Activated CD4-positive, alpha-beta memory T cell treated with anti-CD3 and anti-CD28 coated beads, Interleukin-2, amount 10 ng/mL, durations not matched to agents 7 days and 5 days (primary cell): ENCODE results near the gene SUCO. TPM values are rescaled to one million over a fixed set of nuclear protein-coding genes. Genes with fewer than 3 reads are reported as not detected.

Experiments
- CTCF ChIA-PET: fragments of 350-600 bp; sonication (Branson Sonifier 250); formaldehyde crosslinking; loops from one replicate; lab custom pipeline; 2021; ENCODE audit warnings: antibody characterized with exemption, inconsistent platforms; lab: Charles Lee
- POLR2A ChIA-PET: fragments of 350-600 bp; sonication (Branson Sonifier 250); formaldehyde crosslinking; loops from one replicate; lab custom pipeline; 2021; ENCODE audit warnings: antibody characterized with exemption; lab: Charles Lee
- DNase-seq: peaks from one replicate; pipeline ENCODE4 v3.0.0-alpha.2; 2020
- H3K27ac Mint-ChIP-seq: one replicate; pipeline ENCODE4 v1.8.0; 2021; ENCODE audit warnings: mild to moderate bottlenecking, mixed read lengths
- H3K27me3 Mint-ChIP-seq: one replicate; pipeline ENCODE4 v1.8.0; 2021; ENCODE audit warnings: mixed read lengths
- H3K36me3 Mint-ChIP-seq: one replicate; pipeline ENCODE4 v1.8.0; 2021; ENCODE audit warnings: low read depth, mixed read lengths
- H3K4me1 Mint-ChIP-seq: one replicate; pipeline ENCODE4 v1.8.0; 2021; ENCODE audit warnings: mixed read lengths
- H3K4me3 Mint-ChIP-seq: one replicate; pipeline ENCODE4 v1.8.0; 2021; ENCODE audit warnings: mild to moderate bottlenecking, mixed read lengths
- H3K9me3 Mint-ChIP-seq: one replicate; pipeline ENCODE4 v1.8.0; 2021; ENCODE audit warnings: mixed read lengths
- total RNA-seq, 2 experiments: library from RNA; stranded (reverse); gene quantifications; one replicate each; pipeline ENCODE4 v1.2.3, GENCODE V29; 2021

The SUCO gene
- total RNA-seq, 2 experiments from 2014 or later = 27.3 to 30.8 TPM

DNA sequence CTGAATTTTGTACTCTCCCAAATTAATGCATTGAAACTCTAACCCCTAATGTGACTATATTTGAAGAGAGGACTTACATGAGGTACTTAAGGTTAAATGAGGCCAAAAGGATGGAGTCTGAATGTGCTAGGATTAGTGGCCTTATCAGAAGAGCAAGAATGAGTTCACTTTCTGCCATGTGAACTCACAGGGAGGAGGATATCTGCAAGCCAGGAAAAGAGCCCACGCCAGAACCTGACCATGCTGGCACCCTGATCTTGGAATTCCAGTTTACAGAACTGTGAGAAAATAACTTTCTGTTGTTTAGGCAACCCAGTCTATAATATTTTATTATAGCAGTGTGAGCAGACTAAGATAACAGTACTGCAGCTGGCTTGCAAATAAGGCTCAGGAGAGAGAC lies 113.7 kb downstream of the SUCO start:
- DNase-seq = no peak
- no peak overlapping the region for H3K27ac Mint-ChIP-seq
- peaks cover 56% of the 10 kb centered on the region for H3K27me3 Mint-ChIP-seq
- peaks cover 50% of the 10 kb centered on the region for H3K4me1 Mint-ChIP-seq
- ChIA-PET POLR2A (no interaction called here), CTCF (no interaction called here)
- H3K4me3 Mint-ChIP-seq = no peak overlapping the region
- H3K36me3 Mint-ChIP-seq = no peaks in the 10 kb centered on the region
- H3K9me3 Mint-ChIP-seq = no peaks in the 10 kb centered on the region

- CTCF ChIA-PET = no interaction called here
- DNase-seq = no peak
- no peaks in the 10 kb centered on the region for H3K9me3 Mint-ChIP-seq
- H3K4me1 Mint-ChIP-seq = peaks cover 49% of the 10 kb centered on the region
- no peak overlapping the region for H3K4me3 Mint-ChIP-seq
- H3K27me3 Mint-ChIP-seq = peaks cover 53% of the 10 kb centered on the region
- no peak overlapping the region for H3K27ac Mint-ChIP-seq
- POLR2A ChIA-PET = no interaction called here
- no peaks in the 10 kb centered on the region for H3K36me3 Mint-ChIP-seq
Measured at GRCh38 chr1:172647110-172647564, 114.2 kb downstream of the SUCO start.

- no peak overlapping the region for H3K4me3 Mint-ChIP-seq
- peaks cover 40% of the 10 kb centered on the region for H3K4me1 Mint-ChIP-seq
- CTCF ChIA-PET = no interaction called here
- peaks cover 54% of the 10 kb centered on the region for H3K27me3 Mint-ChIP-seq
- DNase-seq = no peak
- H3K36me3 Mint-ChIP-seq = no peaks in the 10 kb centered on the region
- no peaks in the 10 kb centered on the region for H3K9me3 Mint-ChIP-seq
- POLR2A ChIA-PET = no interaction called here
- no peak overlapping the region for H3K27ac Mint-ChIP-seq
Measured at GRCh38 chr1:172647987-172648386, 115.0 kb downstream of the SUCO start.

DNA sequence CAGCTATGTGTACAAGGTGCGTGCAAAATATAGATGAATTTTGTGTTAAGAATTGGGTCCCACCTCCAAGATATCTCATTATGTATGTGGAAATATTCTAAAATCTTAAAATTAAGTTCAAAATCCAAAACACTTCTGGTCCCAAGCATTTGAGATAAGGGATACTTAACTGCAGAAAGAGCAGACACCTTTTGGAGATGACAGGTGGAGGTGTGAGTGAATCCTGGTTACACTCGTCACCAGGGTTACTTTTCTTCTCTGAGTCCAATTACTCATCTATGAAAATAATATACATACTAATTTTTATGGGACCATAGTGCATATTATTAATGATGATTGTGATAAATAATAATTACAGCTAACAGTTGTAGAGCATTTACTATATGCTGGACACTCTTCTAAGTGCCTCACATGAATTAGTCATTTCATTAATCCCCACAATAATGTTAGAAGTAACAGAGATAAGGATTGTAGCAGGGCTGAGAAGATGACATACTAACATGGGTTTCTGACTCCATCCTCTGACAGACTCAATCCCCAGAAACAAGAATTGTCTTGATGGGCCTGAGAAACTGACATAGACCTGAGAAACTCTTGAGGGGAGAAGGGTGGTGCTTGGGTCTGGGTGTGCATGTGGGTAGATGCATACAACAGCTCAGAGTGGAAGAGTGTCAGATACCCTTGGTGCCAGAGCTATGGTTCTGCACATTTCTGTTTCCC lies 117.7 kb downstream of the SUCO start:
- H3K36me3 Mint-ChIP-seq = no peaks in the 10 kb centered on the region
- POLR2A ChIA-PET = interaction anchor here (0.8 to 1.4 kb wide), 2 partner anchors 8 to 12 kb away, joined by 3 to 6 read pairs; partner anchors contain the start of gene FASLG

GRCh38 chr1:172653015-172653709 lies 120.2 kb downstream of the SUCO start:
- ChIA-PET CTCF (interaction anchor here (1.0 kb wide), 1 partner anchor 67 kb away, joined by 3 read pairs; no protein-coding TSS in a partner anchor), POLR2A (interaction anchor here (0.8 kb wide), 1 partner anchor 14 kb away, joined by 4 read pairs; no protein-coding TSS in a partner anchor)
- no peaks in the 10 kb centered on the region for H3K9me3 Mint-ChIP-seq
- peaks cover 11% of the 10 kb centered on the region for H3K4me1 Mint-ChIP-seq
- H3K27me3 Mint-ChIP-seq = peaks cover 29% of the 10 kb centered on the region
- no peak overlapping the region for H3K27ac Mint-ChIP-seq
- no peak overlapping the region for H3K4me3 Mint-ChIP-seq
- H3K36me3 Mint-ChIP-seq = no peaks in the 10 kb centered on the region
- DNase-seq = no peak

More for the DNA sequence above, 117.7 kb downstream of the SUCO start:
- Mint-ChIP-seq H3K4me3 (no peak overlapping the region), H3K4me1 (peaks cover 24% of the 10 kb centered on the region), H3K27ac (no peak overlapping the region), H3K27me3 (peaks cover 43% of the 10 kb centered on the region), H3K9me3 (no peaks in the 10 kb centered on the region)
- CTCF ChIA-PET = interaction anchor here (1.0 kb wide), 1 partner anchor 69 kb away, joined by 3 read pairs; no protein-coding TSS in a partner anchor
- DNase-seq = no peak

DNA sequence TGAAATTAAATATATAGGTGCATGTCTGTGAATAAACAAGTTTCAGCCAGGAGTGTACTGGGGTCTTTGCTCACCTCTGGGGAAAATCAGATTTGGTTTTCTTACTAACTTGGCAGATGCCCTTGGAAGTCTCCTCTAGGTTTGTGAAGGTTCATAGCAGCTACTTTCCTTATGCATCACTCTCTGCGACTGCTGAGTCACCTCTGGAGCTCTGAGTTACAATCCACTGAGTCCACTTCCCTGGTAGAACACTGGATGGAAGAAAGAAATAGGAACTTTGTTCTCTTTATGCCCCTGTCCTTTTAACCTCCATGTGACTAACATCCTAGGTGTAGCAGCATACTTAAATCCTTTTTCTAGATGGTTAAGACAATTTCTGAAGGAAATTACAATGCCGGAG lies 121.6 kb downstream of the SUCO start:
- no peak for DNase-seq
- Mint-ChIP-seq H3K4me3 (no peak overlapping the region), H3K27me3 (peaks cover 22% of the 10 kb centered on the region), H3K9me3 (no peaks in the 10 kb centered on the region), H3K27ac (no peak overlapping the region), H3K4me1 (peaks cover 23% of the 10 kb centered on the region), H3K36me3 (no peaks in the 10 kb centered on the region)
- ChIA-PET POLR2A (interaction anchor here (2.1 kb wide), 1 partner anchor 14 kb away, joined by 7 read pairs; no protein-coding TSS in a partner anchor), CTCF (no interaction called here)

- no peaks in the 10 kb centered on the region for H3K9me3 Mint-ChIP-seq
- ChIA-PET POLR2A (no interaction called here), CTCF (no interaction called here)
- no peak overlapping the region for H3K4me3 Mint-ChIP-seq
- DNase-seq = no peak
- peaks cover 38% of the 10 kb centered on the region for H3K4me1 Mint-ChIP-seq
- no peak overlapping the region for H3K27ac Mint-ChIP-seq
- H3K36me3 Mint-ChIP-seq = no peaks in the 10 kb centered on the region
- peaks cover 19% of the 10 kb centered on the region for H3K27me3 Mint-ChIP-seq
Measured at GRCh38 chr1:172656576-172656975, 123.6 kb downstream of the SUCO start.

DNA sequence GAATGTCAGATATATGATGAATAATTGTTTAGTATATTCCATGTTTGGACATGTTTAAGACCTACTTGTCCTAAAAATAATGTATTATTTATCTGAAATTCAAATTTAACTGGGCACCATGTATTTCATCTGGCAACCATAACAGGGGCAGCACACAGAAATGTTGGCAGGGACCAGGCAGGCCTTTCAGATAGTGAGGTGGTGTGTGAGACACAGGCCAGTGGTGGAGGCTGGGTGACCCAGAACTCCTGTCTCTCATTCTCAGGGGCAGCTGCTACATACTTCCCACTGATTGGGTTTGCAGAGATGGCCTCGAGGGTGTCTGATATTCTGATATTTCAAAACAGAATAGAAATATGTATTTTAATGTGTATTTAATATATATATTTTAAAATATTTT lies 124.6 kb downstream of the SUCO start:
- CTCF ChIA-PET = interaction anchor here (1.5 to 1.6 kb wide), 2 partner anchors 18 to 63 kb away, joined by 5 to 6 read pairs; no protein-coding TSS in a partner anchor
- POLR2A ChIA-PET = interaction anchor here (2.3 kb wide), 1 partner anchor 18 kb away, joined by 13 read pairs; no protein-coding TSS in a partner anchor
- no peak for DNase-seq
- peaks cover 14% of the 10 kb centered on the region for H3K27me3 Mint-ChIP-seq
- H3K36me3 Mint-ChIP-seq = no peaks in the 10 kb centered on the region
- no peak overlapping the region for H3K4me3 Mint-ChIP-seq
- no peaks in the 10 kb centered on the region for H3K9me3 Mint-ChIP-seq
- no peak overlapping the region for H3K27ac Mint-ChIP-seq
- peaks cover 48% of the 10 kb centered on the region for H3K4me1 Mint-ChIP-seq

DNA sequence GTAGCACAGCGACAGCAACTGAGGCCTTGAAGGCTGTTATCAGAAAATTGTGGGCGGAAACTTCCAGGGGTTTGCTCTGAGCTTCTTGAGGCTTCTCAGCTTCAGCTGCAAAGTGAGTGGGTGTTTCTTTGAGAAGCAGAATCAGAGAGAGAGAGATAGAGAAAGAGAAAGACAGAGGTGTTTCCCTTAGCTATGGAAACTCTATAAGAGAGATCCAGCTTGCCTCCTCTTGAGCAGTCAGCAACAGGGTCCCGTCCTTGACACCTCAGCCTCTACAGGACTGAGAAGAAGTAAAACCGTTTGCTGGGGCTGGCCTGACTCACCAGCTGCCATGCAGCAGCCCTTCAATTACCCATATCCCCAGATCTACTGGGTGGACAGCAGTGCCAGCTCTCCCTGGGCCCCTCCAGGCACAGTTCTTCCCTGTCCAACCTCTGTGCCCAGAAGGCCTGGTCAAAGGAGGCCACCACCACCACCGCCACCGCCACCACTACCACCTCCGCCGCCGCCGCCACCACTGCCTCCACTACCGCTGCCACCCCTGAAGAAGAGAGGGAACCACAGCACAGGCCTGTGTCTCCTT lies 126.0 kb downstream of the SUCO start, which contains the start of gene FASLG:
Gene FASLG, plus strand, starts transcription at position 233 of the 583 bp plus-strand sequence. Its CDS starts 99 bp downstream, at position 332.
- Mint-ChIP-seq H3K36me3 (peaks cover 9% of the 10 kb centered on the region), H3K4me1 (peaks cover 59% of the 10 kb centered on the region), H3K27ac (peak within 1 kb of the TSS; percentile 80), H3K4me3 (peak within 1 kb of the TSS; percentile 74), H3K27me3 (peaks cover 12% of the 10 kb centered on the region), H3K9me3 (no peaks in the 10 kb centered on the region)
- POLR2A ChIA-PET = interaction anchor here (0.7 to 3.0 kb wide), 7 partner anchors 9 to 130 kb away, joined by 3 to 21 read pairs (median 5); no protein-coding TSS in a partner anchor
- DNase-seq = peak; percentile 59
- CTCF ChIA-PET = interaction anchor here (0.9 to 1.7 kb wide), 7 partner anchors 12 to 68 kb away, joined by 3 to 6 read pairs (median 4); no protein-coding TSS in a partner anchor

- CTCF ChIA-PET = interaction anchor here (0.6 to 2.0 kb wide), 4 partner anchors 22 to 67 kb away, joined by 3 to 8 read pairs (median 6); no protein-coding TSS in a partner anchor
- Mint-ChIP-seq H3K4me3 (peak overlapping the region; percentile 74), H3K9me3 (no peaks in the 10 kb centered on the region), H3K27ac (peak overlapping the region; percentile 57), H3K27me3 (peaks cover 5% of the 10 kb centered on the region), H3K4me1 (peaks cover 54% of the 10 kb centered on the region), H3K36me3 (peaks cover 28% of the 10 kb centered on the region)
- DNase-seq = no peak
- POLR2A ChIA-PET = interaction anchor here (1.5 to 3.0 kb wide), 2 partner anchors 10 to 38 kb away, joined by 5 to 21 read pairs; no protein-coding TSS in a partner anchor
Measured at GRCh38 chr1:172661107-172661506, 128.2 kb downstream of the SUCO start.
